Lower leg skin (tissue), 4 donors: ENCODE measurements around the gene ARHGAP4. TPM values are rescaled to one million over a fixed set of nuclear protein-coding genes. Genes with fewer than 3 reads are reported as not detected.
A peak's percentile ranks its signal among the peaks of the same experiment; 100 is the strongest.

ENCODE experiments used
- DNase-seq, 2 donors: peaks; one replicate each; pipeline ENCODE4 v3.0.0-alpha.2; 2019; ENCODE audit warnings: low spot score in 2 of 2
- H3K4me3 ChIP-seq: fragments of 200-600 bp; sonication (generic); 2 replicates; pipeline ENCODE4 v1.5.1; 2017; ENCODE audit warnings: mild to moderate bottlenecking, low read depth; ENCODE audit not compliant: poor library complexity, severe bottlenecking
- POLR2A ChIP-seq, 2 donors: fragments of 450-650 bp; IDR thresholded peaks; one replicate each; pipeline ENCODE4 v1.6.1; 2016 to 2017; ENCODE audit warnings: antibody characterized with exemption in 2 of 2, mild to moderate bottlenecking in 1 of 2, moderate library complexity in 1 of 2
- WGBS, 2 donors: methylation state at CpG; one replicate each; pipeline ENCODE4 v1.1.5; 2018; 5-methylcytosine and 5-hydroxymethylcytosine counted together
- intact Hi-C: fragments of 100-400 bp; cut with DNase I; formaldehyde crosslinking; loops from one replicate; pipeline ENCODE4 v1.15.0; 2023; ENCODE audit warnings: low total_unique reads
- total RNA-seq, 4 donors: library from RNA; depleted of rRNA; stranded (reverse); fragments of >200 nt; gene quantifications; one replicate each; pipeline ENCODE4 v1.1.0, GENCODE V29; 2016
- TF ChIP-seq, protein P1 (sequence below), 3 donors: fragments of 450-650 bp; IDR thresholded peaks; one replicate each; pipeline ENCODE4 v1.5.1; 2016; ENCODE audit warnings: antibody characterized with exemption in 3 of 3, mild to moderate bottlenecking in 3 of 3, moderate library complexity in 2 of 3

Gene ARHGAP4
- total RNA-seq, 4 donors from 2014 or later: 2.7 to 14.8 (median 10.5) TPM

DNA sequence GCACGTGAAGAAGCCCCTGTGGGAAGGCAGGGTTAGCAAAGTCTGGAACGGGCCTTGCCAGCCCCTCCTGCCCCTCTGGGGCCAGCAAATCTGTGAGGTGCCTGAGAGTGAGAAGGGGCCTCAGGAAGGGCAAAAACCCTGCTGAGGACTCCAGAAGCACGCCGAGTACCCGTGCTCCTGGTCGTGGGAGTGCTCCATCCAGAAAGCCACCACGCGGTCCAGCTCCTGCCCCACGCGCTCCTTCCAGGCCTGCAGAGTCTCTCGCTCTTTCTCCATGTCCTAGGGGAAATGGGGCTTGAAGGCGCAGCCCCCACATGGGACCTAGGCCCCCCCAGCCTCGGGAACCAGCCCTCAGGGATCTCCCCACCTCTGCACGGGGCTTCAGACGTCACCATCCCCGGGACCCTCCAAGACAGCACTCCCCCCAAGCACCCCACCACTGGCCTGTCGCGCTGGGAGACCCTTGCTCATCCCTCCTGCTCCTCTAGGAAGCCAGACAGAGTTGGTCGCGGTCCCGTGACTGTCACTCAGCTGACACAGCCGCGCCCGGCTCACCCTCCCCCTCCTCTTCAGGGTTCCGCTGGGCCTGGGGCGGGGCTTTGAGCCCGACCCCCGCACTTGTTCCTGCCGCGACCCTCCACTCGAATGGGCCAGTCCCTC lies 18.2 kb upstream of the ARHGAP4 start, which contains the start of gene RENBP:
TSS of gene RENBP (minus strand) at position 504 of the 660 bp plus-strand sequence. CDS start at position 471, 33 bp downstream.
- 52 to 55% methylated on average over 2 to 19 of the region's 31 CpGs for WGBS, 2 donors
- DNase-seq: peak; percentile 39 to 94
- TF ChIP-seq POLR2A (IDR thresholded peaks at IDR 0.05): no peak
- TF ChIP-seq, protein P1, sequence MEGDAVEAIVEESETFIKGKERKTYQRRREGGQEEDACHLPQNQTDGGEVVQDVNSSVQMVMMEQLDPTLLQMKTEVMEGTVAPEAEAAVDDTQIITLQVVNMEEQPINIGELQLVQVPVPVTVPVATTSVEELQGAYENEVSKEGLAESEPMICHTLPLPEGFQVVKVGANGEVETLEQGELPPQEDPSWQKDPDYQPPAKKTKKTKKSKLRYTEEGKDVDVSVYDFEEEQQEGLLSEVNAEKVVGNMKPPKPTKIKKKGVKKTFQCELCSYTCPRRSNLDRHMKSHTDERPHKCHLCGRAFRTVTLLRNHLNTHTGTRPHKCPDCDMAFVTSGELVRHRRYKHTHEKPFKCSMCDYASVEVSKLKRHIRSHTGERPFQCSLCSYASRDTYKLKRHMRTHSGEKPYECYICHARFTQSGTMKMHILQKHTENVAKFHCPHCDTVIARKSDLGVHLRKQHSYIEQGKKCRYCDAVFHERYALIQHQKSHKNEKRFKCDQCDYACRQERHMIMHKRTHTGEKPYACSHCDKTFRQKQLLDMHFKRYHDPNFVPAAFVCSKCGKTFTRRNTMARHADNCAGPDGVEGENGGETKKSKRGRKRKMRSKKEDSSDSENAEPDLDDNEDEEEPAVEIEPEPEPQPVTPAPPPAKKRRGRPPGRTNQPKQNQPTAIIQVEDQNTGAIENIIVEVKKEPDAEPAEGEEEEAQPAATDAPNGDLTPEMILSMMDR (IDR thresholded peaks at IDR 0.05): no peak
- H3K4me3 ChIP-seq: peak within 1 kb of the TSS; percentile 12
- intact Hi-C loops: no loop called here

DNA sequence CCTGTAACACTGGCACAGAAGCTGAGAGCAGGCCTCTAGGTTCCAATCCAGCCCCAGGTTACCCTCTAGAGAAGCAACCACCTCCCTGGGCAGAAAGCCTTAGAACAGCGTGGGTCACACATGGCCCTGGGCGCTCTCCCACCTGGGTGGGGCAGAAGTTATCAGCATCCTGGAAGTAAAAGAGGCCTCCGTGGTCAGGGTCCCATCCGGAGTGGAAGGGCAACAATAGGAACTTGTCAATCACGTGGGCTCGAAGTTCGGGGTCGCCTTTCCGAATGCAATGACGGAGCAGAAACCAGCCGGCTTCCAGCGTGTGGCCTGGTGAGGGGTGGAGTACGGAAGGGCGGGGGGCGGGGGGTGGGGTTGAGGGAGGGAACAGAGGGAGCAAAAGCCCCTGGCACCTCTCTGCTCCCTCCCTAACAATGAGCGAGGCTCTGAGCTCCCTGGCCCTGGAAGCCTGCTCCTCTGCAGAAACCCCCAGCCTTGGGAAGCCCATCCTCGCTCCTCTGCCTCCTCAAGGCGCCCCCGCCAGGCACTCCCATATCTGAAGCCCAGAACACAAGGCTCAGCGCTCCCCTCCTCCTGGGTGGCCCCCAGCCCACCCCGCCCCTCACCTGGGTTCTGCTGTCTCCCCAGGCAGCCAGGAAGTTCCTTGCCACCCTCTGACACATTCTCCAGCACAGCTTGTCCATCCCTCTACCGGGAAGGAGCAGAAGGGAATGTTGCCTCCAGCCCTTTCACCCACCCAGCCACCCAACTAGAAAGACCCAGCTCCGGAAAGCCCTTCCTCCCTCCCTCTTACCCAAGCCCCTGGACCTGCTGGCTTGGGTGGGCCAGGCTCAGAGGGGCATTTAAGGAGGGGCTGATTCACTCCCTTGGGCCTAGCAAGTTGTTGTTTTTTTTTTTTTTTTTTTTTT lies 15.5 kb upstream of the ARHGAP4 start:
- 52 to 63% methylated on average over 12 to 23 of the region's 23 CpGs for WGBS, 2 donors
- intact Hi-C loops: no loop called here
- H3K4me3 ChIP-seq: no peak overlapping the region

DNA sequence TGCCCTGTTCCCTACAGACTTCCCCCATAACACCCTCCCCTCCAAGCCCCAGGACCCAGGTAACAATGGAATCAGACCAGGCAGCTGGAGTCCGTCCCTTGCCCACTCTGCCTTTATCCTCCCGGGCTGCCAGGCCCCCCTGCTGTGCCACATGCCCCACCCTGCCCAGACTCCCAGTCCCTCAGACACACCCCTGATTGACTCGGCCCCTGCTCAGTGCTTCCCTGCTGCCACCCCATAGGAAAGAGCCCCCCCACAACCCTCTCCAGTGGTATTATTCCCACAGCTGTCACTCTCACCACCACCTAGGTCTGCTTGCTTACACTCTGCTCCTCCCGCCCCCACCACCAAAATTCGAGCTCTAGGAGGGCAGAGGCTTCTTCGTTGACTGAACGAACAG lies 13.5 kb upstream of the ARHGAP4 start:
- WGBS, 2 donors: 59 to 72% methylated on average over 6 to 7 of the region's 7 CpGs
- no peak for DNase-seq
- TF ChIP-seq POLR2A (IDR thresholded peaks at IDR 0.05): no peak
- TF ChIP-seq, protein P1 (IDR thresholded peaks at IDR 0.05): no peak
- intact Hi-C loops: no loop called here
- H3K4me3 ChIP-seq: no peak overlapping the region

More for the DNA sequence above, 15.5 kb upstream of the ARHGAP4 start:
- no peak for DNase-seq
- TF ChIP-seq, protein P1 (IDR thresholded peaks at IDR 0.05): no peak
- no peak for TF ChIP-seq POLR2A (IDR thresholded peaks at IDR 0.05)

DNA sequence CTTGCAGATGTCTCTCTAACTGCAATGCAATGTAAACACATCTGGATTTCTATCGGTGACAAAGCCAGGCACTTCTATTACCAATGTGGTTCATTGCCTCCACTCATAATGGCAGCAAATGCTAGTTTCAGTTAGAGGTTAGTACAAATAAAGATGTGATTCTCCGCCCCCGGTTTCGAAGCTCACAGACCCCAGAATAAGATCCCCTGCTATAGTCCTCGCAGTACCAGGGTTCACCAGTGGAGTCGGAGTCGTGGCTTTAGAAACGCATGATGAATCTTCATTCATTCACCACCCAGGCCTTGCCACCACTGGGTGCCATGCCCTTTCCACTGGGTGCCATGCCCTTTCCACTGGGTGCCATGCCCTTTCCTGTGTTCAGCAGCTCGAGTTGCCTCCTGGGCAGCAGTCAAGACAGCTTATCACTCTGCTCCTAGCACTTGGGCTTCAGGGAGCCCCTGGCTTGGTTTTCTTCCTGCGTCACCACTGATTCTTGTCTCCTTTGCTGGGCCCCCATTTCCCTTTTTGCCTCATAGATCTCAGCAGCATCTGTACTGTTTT lies 12.2 kb upstream of the ARHGAP4 start:
- TF ChIP-seq, protein P1 (IDR thresholded peaks at IDR 0.05): no peak
- no peak for TF ChIP-seq POLR2A (IDR thresholded peaks at IDR 0.05)
- 85 to 87% methylated on average over 10 of the region's 10 CpGs for WGBS, 2 donors
- no peak overlapping the region for H3K4me3 ChIP-seq
- intact Hi-C loops: no loop called here
- DNase-seq: no peak

DNA sequence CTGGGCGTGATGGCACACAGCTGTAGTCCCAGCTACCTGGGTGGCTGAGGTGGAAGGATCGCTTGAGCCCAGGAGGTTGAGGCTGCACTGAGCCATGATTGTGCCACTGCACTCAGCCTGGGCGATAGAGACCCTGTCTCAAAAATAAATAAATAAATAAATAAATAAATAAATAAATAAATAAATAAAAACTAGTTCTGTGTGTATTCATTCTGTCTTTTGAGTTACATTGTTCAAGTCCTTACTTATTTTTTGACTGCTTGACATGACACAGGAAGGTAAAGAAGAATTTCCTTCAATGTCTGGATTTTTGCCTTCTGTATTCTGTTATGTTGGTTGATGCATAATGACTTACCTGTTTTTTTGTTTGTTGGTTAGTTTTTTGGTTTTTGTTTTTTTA lies 11.0 kb upstream of the ARHGAP4 start:
- WGBS, 2 donors: 82 to 100% methylated on average over 2 to 3 of the region's 3 CpGs
- intact Hi-C loops: no loop called here
- no peak for DNase-seq
- TF ChIP-seq POLR2A (IDR thresholded peaks at IDR 0.05): no peak
- TF ChIP-seq, protein P1 (IDR thresholded peaks at IDR 0.05): no peak
- H3K4me3 ChIP-seq: no peak overlapping the region
